GM12892 (cell line): ENCODE data around the gene CD99L2.

Experiments
- POLR2A ChIP-seq: IDR thresholded peaks from 2 replicates; pipeline ENCODE4 v1.6.1; 2011; ENCODE audit warnings: low read depth, low read length, control low read depth
- POLR2AphosphoS5 ChIP-seq: IDR thresholded peaks from 2 replicates; pipeline ENCODE4 v1.6.1; 2011; ENCODE audit warnings: low read depth, low read length, control low read depth

DNA sequence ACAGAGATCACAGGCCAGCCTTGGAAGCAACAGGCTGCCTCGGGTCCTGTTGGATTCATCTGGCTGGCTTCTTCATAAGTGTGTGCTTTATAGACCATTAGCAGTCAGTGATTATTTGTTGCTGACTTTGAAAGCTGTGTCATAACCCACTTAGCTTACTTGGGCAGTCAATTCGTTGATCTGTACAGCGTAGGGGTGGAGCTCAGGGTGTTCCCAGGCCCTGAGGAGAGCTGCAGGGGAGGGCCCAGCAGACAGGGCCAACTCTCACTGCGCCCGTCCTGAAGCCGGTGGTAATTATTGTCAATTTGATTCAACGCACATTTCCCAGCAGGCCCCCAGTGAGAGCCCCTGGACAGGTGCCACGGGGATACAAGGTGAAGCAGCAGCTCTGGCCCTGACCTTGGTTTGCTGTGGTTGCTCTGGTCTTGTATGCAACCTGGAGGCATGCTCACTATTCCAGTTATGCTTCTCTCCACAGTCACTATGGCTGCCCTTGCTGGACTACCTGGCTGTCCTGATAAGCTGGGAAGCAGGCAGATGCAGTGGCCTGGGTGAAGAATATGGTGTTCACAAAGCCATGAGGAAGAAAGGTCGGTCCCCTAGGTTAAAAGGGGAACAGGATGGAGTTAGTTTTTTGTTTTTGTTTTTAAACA, 44.6 kb upstream of the CD99L2 start:
- no peak for TF ChIP-seq POLR2A
- TF ChIP-seq POLR2AphosphoS5, result no peak
